Smooth muscle cell (in vitro differentiated cells): ENCODE measurements around the gene CPA1. TPM values are rescaled to one million over a fixed set of nuclear protein-coding genes. Genes with fewer than 3 reads are reported as not detected.

Experiments
- DNase-seq: peaks from one replicate; lab custom pipeline; 2025; ENCODE audit not compliant: unreplicated experiment; lab: John Stamatoyannopoulos, UW
- H2AFZ ChIP-seq: fragments of 200-600 bp; sonication (generic); 2 replicates; pipeline ENCODE4 v1.6.0; 2016; ENCODE audit warnings: antibody characterized with exemption, low read depth, mild to moderate bottlenecking
- H3F3A ChIP-seq: fragments of 200-600 bp; sonication (generic); 2 replicates; pipeline ENCODE4 v1.6.0; 2017; ENCODE audit warnings: antibody characterized with exemption, low read depth
- H3K27ac ChIP-seq: fragments of 200-600 bp; sonication (generic); 2 replicates; pipeline ENCODE4 v1.5.1; 2016; ENCODE audit warnings: low read depth, mild to moderate bottlenecking
- H3K27me3 ChIP-seq: fragments of 200-600 bp; sonication (generic); 2 replicates; pipeline ENCODE4 v1.6.1; 2016; ENCODE audit warnings: low read depth, mild to moderate bottlenecking
- H3K36me3 ChIP-seq: fragments of 200-600 bp; sonication (generic); 2 replicates; pipeline ENCODE4 v1.5.1; 2016; ENCODE audit warnings: low read depth
- H3K4me1 ChIP-seq: fragments of 200-600 bp; sonication (generic); 2 replicates; pipeline ENCODE4 v1.5.1; 2016; ENCODE audit warnings: low read depth
- H3K4me2 ChIP-seq: fragments of 200-600 bp; sonication (generic); 2 replicates; pipeline ENCODE4 v1.6.0; 2016; ENCODE audit warnings: mild to moderate bottlenecking
- H3K4me3 ChIP-seq: fragments of 200-600 bp; sonication (generic); 2 replicates; pipeline ENCODE4 v1.5.1; 2016; ENCODE audit warnings: mild to moderate bottlenecking
- H3K79me2 ChIP-seq: fragments of 200-600 bp; sonication (generic); 2 replicates; pipeline ENCODE4 v1.6.0; 2016; ENCODE audit warnings: low read depth, mild to moderate bottlenecking
- H3K9ac ChIP-seq: fragments of 200-600 bp; sonication (generic); 2 replicates; pipeline ENCODE4 v1.6.0; 2016; ENCODE audit warnings: low read depth
- H3K9me3 ChIP-seq: fragments of 200-600 bp; sonication (generic); replicated peaks from 2 replicates; pipeline ENCODE4 v1.5.1; 2016; ENCODE audit warnings: low read depth
- H4K20me1 ChIP-seq: fragments of 200-600 bp; sonication (generic); 2 replicates; pipeline ENCODE4 v1.6.0; 2016; ENCODE audit warnings: low read depth
- whole genome bisulfite sequencing: methylation state at CpG from one replicate; pipeline ENCODE4 v1.1.7; 2016; ENCODE audit warnings: low lambda C conversion rate; 5-methylcytosine and 5-hydroxymethylcytosine counted together
- polyA plus RNA-seq: library from polyadenylated mRNA; unstranded; fragments of >200 nt; fragmentation: Nextera tagmentation; extraction: Ambion mirVana; gene quantifications from 2 replicates; pipeline ENCODE4 v1.2.1, GENCODE V29; 2016
- total RNA-seq: library from RNA; depleted of rRNA; stranded (reverse); fragments of >200 nt; gene quantifications from 2 replicates; pipeline ENCODE4 v1.2.3, GENCODE V29; 2014
- TF ChIP-seq, protein P1 (sequence below): fragments of 200-600 bp; sonication (generic); IDR thresholded peaks from 2 replicates; pipeline ENCODE4 v1.5.1; 2017; ENCODE audit warnings: borderline replicate concordance, mild to moderate bottlenecking, antibody characterized with exemption; ENCODE audit not compliant: insufficient read depth, poor library complexity, severe bottlenecking

CPA1 gene
- total and polyA plus RNA-seq, 2 experiments from 2014 or later = 0.90 to 3.8 TPM

- Histone ChIP-seq H3K36me3 (no peaks in the 10 kb centered on the region), H3K9me3 (no peaks in the 10 kb centered on the region), H3K4me3 (no peak overlapping the region), H2AFZ (no peak overlapping the region), H3F3A (peaks cover 10% of the 10 kb centered on the region), H4K20me1 (no peaks in the 10 kb centered on the region), H3K9ac (no peak overlapping the region), H3K79me2 (no peaks in the 10 kb centered on the region), H3K4me2 (no peak overlapping the region), H3K27me3 (no peaks in the 10 kb centered on the region), H3K27ac (no peak overlapping the region), H3K4me1 (peaks cover 17% of the 10 kb centered on the region)
- 79% methylated on average over 7 of the region's 7 CpGs for WGBS
- TF ChIP-seq, protein P1, sequence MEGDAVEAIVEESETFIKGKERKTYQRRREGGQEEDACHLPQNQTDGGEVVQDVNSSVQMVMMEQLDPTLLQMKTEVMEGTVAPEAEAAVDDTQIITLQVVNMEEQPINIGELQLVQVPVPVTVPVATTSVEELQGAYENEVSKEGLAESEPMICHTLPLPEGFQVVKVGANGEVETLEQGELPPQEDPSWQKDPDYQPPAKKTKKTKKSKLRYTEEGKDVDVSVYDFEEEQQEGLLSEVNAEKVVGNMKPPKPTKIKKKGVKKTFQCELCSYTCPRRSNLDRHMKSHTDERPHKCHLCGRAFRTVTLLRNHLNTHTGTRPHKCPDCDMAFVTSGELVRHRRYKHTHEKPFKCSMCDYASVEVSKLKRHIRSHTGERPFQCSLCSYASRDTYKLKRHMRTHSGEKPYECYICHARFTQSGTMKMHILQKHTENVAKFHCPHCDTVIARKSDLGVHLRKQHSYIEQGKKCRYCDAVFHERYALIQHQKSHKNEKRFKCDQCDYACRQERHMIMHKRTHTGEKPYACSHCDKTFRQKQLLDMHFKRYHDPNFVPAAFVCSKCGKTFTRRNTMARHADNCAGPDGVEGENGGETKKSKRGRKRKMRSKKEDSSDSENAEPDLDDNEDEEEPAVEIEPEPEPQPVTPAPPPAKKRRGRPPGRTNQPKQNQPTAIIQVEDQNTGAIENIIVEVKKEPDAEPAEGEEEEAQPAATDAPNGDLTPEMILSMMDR = no peak
- DNase-seq = no peak
Measured at GRCh38 chr7:130397051-130397757, 16.9 kb downstream of the CPA1 start.

- H3K27ac ChIP-seq = no peak overlapping the region
Measured at GRCh38 chr7:130397758-130398073, 17.4 kb downstream of the CPA1 start.

GRCh38 chr7:130398526-130399090, 18.3 kb downstream of the CPA1 start:
- H3K9ac ChIP-seq = no peak overlapping the region
- no peaks in the 10 kb centered on the region for H3K27me3 ChIP-seq
- no peaks in the 10 kb centered on the region for H3K79me2 ChIP-seq
- H3K36me3 ChIP-seq = no peaks in the 10 kb centered on the region
- no peak overlapping the region for H2AFZ ChIP-seq
- WGBS = 92% methylated on average over 8 of the region's 8 CpGs
- DNase-seq = no peak
- H3F3A ChIP-seq = peaks cover 5% of the 10 kb centered on the region
- no peak overlapping the region for H3K4me3 ChIP-seq
- H3K27ac ChIP-seq = no peak overlapping the region
- peaks cover 10% of the 10 kb centered on the region for H3K4me1 ChIP-seq
- no peaks in the 10 kb centered on the region for H3K9me3 ChIP-seq
- TF ChIP-seq, protein P1 = no peak
- H3K4me2 ChIP-seq = no peak overlapping the region
- no peaks in the 10 kb centered on the region for H4K20me1 ChIP-seq

More at GRCh38 chr7:130397758-130398073, 17.4 kb downstream of the CPA1 start:
- Histone ChIP-seq H3K4me1 (peaks cover 17% of the 10 kb centered on the region), H3K9me3 (no peaks in the 10 kb centered on the region), H3K36me3 (no peaks in the 10 kb centered on the region), H3K79me2 (no peaks in the 10 kb centered on the region), H3K4me2 (no peak overlapping the region), H3K27me3 (no peaks in the 10 kb centered on the region), H3K9ac (no peak overlapping the region), H4K20me1 (no peaks in the 10 kb centered on the region), H3K4me3 (no peak overlapping the region), H3F3A (peaks cover 10% of the 10 kb centered on the region), H2AFZ (no peak overlapping the region)
- 87% methylated on average over 3 of the region's 3 CpGs for WGBS
- DNase-seq = no peak
- TF ChIP-seq, protein P1 = no peak

DNA sequence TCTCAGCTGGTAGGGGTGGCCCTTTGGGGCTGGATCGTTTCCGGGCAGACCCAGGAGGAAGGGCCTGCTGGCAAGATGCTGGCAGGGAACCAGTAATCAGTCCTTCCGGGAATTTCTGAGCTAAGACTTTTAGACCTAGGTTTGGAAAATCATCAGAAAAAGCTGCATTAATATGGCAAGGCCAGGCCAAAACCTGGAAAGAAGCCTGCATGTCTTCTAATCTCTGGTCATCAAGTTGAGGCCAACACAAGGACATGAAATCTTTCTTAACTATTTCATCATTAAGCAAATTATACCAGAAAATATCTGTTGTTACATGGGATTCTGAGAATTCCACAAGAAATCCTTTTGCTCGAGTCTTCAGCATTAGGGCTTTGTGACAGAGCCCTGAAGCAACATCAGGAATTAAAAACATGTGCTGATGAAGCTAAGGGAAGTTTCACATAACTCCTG, 19.9 kb downstream of the CPA1 start:
- Histone ChIP-seq H3K4me1 (peaks cover 6% of the 10 kb centered on the region), H4K20me1 (no peaks in the 10 kb centered on the region), H3K9ac (no peak overlapping the region), H3K36me3 (no peaks in the 10 kb centered on the region), H3K79me2 (no peaks in the 10 kb centered on the region), H3K9me3 (no peaks in the 10 kb centered on the region), H3K27me3 (no peaks in the 10 kb centered on the region), H2AFZ (peak overlapping the region; percentile 6), H3K27ac (peak overlapping the region; percentile 76), H3K4me3 (no peak overlapping the region), H3F3A (peaks cover 5% of the 10 kb centered on the region), H3K4me2 (peak overlapping the region; percentile 37)
- WGBS = 25% methylated on average over 4 of the region's 4 CpGs
- TF ChIP-seq, protein P1 = no peak
- no peak for DNase-seq
